Right lobe of liver (tissue), 6 donors: ENCODE data around the gene MTRF1L. TPM values are rescaled to one million over a fixed set of nuclear protein-coding genes. Genes with fewer than 3 reads are reported as not detected.

Experiments used
- ATAC-seq, 4 donors: fragments of 200-7000 bp; cut with Tn5 transposase; one replicate each; pipeline ENCODE4 v1.9.1; 2020; ENCODE audit warnings: mild to moderate bottlenecking in 4 of 4, moderate library complexity in 4 of 4
- DNase-seq, 3 donors: peaks; one replicate each; pipeline ENCODE4 v3.0.0-alpha.2; 2020
- H3K27ac ChIP-seq, 3 donors: fragments of 200-600 bp; one replicate each; pipeline ENCODE4 v1.8.0; 2022
- H3K27me3 ChIP-seq, 2 donors: fragments of 200-600 bp; one replicate each; pipeline ENCODE4 v1.8.0; 2022
- H3K36me3 ChIP-seq, 4 donors: fragments of 200-600 bp; sonication (generic) in 1 of 4; one replicate each; pipeline versions ENCODE4 v1.5.1 to v1.8.0; 2017 to 2022; ENCODE audit warnings: control low read depth in 1 of 4
- H3K4me1 ChIP-seq, 4 donors: fragments of 200-600 bp; sonication (generic) in 1 of 4; one replicate each; pipeline versions ENCODE4 v1.5.1 to v1.8.0; 2017 to 2022; ENCODE audit warnings: control low read depth in 1 of 4
- H3K4me3 ChIP-seq, 3 donors: fragments of 200-600 bp; one replicate each; pipeline ENCODE4 v1.8.0; 2022
- H3K9me3 ChIP-seq, 4 donors: fragments of 200-600 bp; sonication (generic) in 1 of 4; one replicate each; pipeline versions ENCODE4 v1.5.1 to v1.8.0; 2017 to 2022; ENCODE audit warnings: control low read depth in 1 of 4
- POLR2A ChIP-seq: fragments of 450-650 bp; IDR thresholded peaks from one replicate; pipeline ENCODE4 v1.6.1; 2017; ENCODE audit warnings: antibody characterized with exemption, mild to moderate bottlenecking
- WGBS: methylation state at CpG from one replicate; pipeline ENCODE4 v1.1.6; 2018; ENCODE audit warnings: low coverage, low lambda C conversion rate; ENCODE audit not compliant: insufficient coverage; ENCODE audit errors: missing lambda C conversion rate; 5-methylcytosine and 5-hydroxymethylcytosine counted together
- intact Hi-C, 2 donors: fragments of 100-400 bp; cut with DNase I; formaldehyde crosslinking; loops; one replicate each; pipeline versions ENCODE4 v1.11.2 to v1.14.1; 2022
- total RNA-seq, 6 experiments: library from RNA; depleted of rRNA in 2 of 6; stranded (reverse); fragments of >200 nt in 2 of 6; fragmentation: NEBNext Ultra II Directional in 3 of 6; extraction: Animal tissue kit (Norgen Biotek cat#: 25700) in 3 of 6; gene quantifications; one replicate each; pipeline versions ENCODE4 v1.1.0 to v1.2.4, GENCODE V29; 2016 to 2023
- TF ChIP-seq, protein P1 (sequence below), 4 donors: fragments of 200-600 bp in 3 of 4; fragments of 450-650 bp in 1 of 4; IDR thresholded peaks; one replicate each; pipeline versions ENCODE4 v1.5.1 to v1.8.0; 2016 to 2022; ENCODE audit warnings: antibody characterized with exemption in 4 of 4, mild to moderate bottlenecking in 2 of 4
- donor health status: DM: no; HTN: yes; CAD: no.
- donor health status: DM: no; HTN: no; CAD: no.
- donor health status: DM: no; HTN: no; CAD: no.
- donor health status: DM: no; HTN: yes; CAD: no.
- donor health status: DM: no; HTN: yes; CAD: no.

The MTRF1L gene
- total RNA-seq, 6 experiments from 2014 or later: 6.1 to 16.8 (median 9.7) TPM

DNA sequence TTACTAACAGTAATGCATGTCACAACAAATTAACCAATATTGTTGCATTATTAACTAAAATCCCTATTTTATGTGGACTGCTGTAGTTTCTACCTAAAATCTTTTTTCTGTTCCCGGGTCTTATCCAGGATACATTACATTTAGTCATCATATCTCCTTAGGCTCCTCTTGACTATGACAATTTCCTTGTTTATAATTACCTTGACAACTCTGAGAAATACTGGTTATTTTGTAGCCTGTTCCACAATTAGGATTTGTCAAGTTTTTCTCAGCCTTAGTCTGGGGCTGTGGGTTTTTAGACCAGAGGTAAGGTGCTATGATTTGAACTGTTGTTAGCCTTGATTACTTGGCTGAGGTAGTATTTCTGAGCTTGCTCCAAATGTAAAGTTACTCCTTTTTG, 23.4 kb downstream of the MTRF1L start:
- 89% methylated on average over 1 of the region's 1 CpG for WGBS

DNA sequence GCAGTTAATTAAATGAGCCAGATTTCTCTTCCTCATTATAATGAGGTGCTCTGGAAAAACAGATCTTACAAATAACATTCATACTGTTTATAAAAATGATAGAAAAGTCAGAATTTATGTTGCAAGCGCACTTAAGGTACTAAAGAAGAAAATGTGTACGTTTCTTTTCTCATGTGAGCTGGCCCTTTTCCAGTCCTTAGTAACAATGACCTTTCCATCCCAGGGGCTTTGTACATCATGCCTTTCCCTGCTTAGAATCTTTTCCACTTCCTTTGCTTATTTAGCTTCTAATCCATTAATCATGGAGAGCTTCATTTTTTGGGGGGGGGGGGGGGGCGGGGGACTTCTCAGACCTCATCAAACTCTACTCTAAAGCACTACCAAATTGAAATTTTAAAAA, 24.5 kb downstream of the MTRF1L start:
- intact Hi-C loops: no loop called here
- peaks cover 0 to 25% (median 4%) of the 10 kb centered on the region in 4 donors for H3K4me1 ChIP-seq
- no peak for ATAC-seq
- TF ChIP-seq, protein P1, sequence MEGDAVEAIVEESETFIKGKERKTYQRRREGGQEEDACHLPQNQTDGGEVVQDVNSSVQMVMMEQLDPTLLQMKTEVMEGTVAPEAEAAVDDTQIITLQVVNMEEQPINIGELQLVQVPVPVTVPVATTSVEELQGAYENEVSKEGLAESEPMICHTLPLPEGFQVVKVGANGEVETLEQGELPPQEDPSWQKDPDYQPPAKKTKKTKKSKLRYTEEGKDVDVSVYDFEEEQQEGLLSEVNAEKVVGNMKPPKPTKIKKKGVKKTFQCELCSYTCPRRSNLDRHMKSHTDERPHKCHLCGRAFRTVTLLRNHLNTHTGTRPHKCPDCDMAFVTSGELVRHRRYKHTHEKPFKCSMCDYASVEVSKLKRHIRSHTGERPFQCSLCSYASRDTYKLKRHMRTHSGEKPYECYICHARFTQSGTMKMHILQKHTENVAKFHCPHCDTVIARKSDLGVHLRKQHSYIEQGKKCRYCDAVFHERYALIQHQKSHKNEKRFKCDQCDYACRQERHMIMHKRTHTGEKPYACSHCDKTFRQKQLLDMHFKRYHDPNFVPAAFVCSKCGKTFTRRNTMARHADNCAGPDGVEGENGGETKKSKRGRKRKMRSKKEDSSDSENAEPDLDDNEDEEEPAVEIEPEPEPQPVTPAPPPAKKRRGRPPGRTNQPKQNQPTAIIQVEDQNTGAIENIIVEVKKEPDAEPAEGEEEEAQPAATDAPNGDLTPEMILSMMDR (IDR thresholded peaks at IDR 0.05): no peak
- TF ChIP-seq POLR2A: no peak
- H3K27me3 ChIP-seq: no peaks in the 10 kb centered on the region
- peaks cover 0 to 3% (median 0%) of the 10 kb centered on the region in 4 donors for H3K36me3 ChIP-seq
- 53% methylated on average over 3 of the region's 3 CpGs for WGBS
- no peak for DNase-seq
- no peak overlapping the region for H3K27ac ChIP-seq
- H3K9me3 ChIP-seq: no peaks in the 10 kb centered on the region
- no peak overlapping the region for H3K4me3 ChIP-seq

More for the DNA sequence above, 23.4 kb downstream of the MTRF1L start:
- Histone ChIP-seq H3K4me3 (no peak overlapping the region), H3K36me3 (no peaks in the 10 kb centered on the region), H3K9me3 (no peaks in the 10 kb centered on the region), H3K27me3 (no peaks in the 10 kb centered on the region), H3K4me1 (peaks cover 0 to 25% (median 4%) of the 10 kb centered on the region in 4 donors), H3K27ac (no peak overlapping the region)
- TF ChIP-seq POLR2A: no peak
- TF ChIP-seq, protein P1 (IDR thresholded peaks at IDR 0.05): no peak
- intact Hi-C loops: no loop called here
- DNase-seq: no peak
- ATAC-seq: no peak

DNA sequence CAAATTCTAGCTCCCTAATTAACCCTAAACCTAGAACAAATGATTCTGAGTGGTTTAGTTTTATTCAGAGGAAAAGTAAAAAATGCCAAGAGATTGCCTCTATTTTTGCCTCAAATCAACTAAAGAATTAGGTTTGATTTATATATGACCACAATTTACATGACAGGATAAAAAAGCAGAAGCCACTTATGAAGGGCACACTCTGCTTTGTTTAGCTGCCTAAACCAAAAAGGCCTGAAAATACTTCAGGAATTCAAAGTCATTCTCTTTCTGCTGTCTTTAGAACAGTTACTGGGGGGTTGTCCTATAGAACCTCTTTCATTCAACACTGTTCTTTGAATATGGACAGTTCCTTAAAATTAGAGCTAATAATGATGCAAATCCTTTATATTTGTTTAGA, 25.0 kb downstream of the MTRF1L start:
- Histone ChIP-seq H3K36me3 (peaks cover 0 to 8% (median 0%) of the 10 kb centered on the region in 4 donors), H3K27ac (no peak overlapping the region), H3K9me3 (no peaks in the 10 kb centered on the region), H3K4me3 (no peak overlapping the region), H3K27me3 (no peaks in the 10 kb centered on the region), H3K4me1 (peaks cover 0 to 23% (median 3%) of the 10 kb centered on the region in 4 donors)
- ATAC-seq (no peak), DNase-seq (no peak)
- TF ChIP-seq, protein P1 (IDR thresholded peaks at IDR 0.05): no peak
- no peak for TF ChIP-seq POLR2A
- intact Hi-C loops: no loop called here

DNA sequence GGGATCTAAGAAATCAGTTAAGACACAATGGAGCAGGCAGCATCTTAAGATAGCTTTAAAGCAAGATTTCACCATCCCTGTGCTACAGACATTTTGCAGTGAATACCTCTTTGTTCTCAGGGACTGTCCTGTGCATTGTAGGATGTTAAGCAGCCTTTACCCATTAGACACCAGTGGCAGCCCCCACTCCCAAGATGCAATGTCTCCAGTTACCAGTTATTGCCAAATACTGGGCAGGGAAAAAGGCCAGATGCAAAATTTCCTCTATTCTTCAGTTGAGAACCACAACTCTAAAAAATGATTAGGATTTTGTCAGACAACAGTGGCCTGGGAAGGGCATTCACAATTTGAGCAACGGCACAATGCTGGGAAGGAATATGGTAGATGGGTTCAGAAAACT, 25.8 kb downstream of the MTRF1L start:
- ATAC-seq: no peak
- Histone ChIP-seq H3K4me3 (no peak overlapping the region), H3K27me3 (no peaks in the 10 kb centered on the region), H3K36me3 (peaks cover 0 to 13% (median 2%) of the 10 kb centered on the region in 4 donors), H3K4me1 (peaks cover 0 to 15% (median 0%) of the 10 kb centered on the region in 4 donors), H3K9me3 (no peaks in the 10 kb centered on the region), H3K27ac (no peak overlapping the region)
- no peak for DNase-seq
- 67% methylated on average over 1 of the region's 1 CpG for WGBS
- TF ChIP-seq, protein P1 (IDR thresholded peaks at IDR 0.05): no peak
- TF ChIP-seq POLR2A: no peak
- intact Hi-C loops: no loop called here
